ENCODE results near the gene ADISSP. TPM values are rescaled to one million over a fixed set of nuclear protein-coding genes. Genes with fewer than 3 reads are reported as not detected.
A peak's percentile ranks its signal among the peaks of the same experiment; 100 is the strongest.

Gene ADISSP
- total RNA-seq, 1 donor from 2014 or later: 93.0 TPM

DNA sequence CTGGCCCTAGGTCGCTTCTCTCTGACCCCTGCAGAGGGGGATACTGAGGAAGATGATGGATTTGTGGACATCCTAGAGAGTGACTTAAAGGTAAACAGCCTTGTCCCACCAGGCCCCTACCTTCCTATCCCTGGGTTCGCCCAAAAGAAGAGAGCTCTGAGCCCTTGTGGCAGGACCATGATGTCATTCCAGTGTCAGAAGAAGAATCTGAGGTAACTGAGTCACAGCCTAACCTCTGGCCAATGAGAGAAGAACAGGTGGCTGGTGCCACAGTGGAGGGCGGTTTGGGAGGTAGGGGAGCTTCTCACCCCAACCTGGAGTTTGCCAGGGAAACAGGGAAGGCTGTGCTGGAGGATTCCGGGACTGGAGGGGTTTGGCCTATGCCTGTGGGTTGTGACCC is 33.7 kb upstream of the ADISSP start:
- no peak overlapping the region for H3K4me3 Mint-ChIP-seq
- peaks cover 57% of the 10 kb centered on the region for H3K4me1 Mint-ChIP-seq
- no peak for DNase-seq (ENCODE audit: low read depth, low spot score)
- H3K9me3 Mint-ChIP-seq: no peaks in the 10 kb centered on the region
- H3K27me3 Mint-ChIP-seq (ENCODE audit: low read depth): no peaks in the 10 kb centered on the region
- no peak for TF ChIP-seq CTCF (conservative IDR thresholded peaks at IDR 0.05)
- no peak overlapping the region for H3K27ac Mint-ChIP-seq (ENCODE audit: unreplicated experiment)
- H3K36me3 Mint-ChIP-seq (ENCODE audit: low read depth): peaks cover 16% of the 10 kb centered on the region

DNA sequence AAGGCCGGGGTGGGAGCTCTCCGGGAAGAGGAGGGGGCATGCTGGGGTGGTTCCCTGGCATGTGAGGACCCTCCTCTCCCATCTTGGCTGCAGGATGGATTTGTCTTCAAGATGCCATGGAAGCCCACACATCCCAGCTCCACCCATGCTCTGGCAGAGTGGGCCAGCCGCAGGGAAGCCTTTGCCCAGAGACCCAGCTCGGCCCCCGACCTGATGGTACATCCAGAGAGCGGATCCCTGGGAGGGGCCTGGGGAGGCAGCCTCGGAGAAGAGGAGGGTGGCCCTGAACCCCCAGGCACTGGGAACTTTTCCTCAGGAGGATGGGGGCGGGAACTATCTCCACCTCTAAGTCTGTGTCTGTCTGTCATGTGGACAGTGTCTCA is 33.3 kb upstream of the ADISSP start:
- TF ChIP-seq CTCF (conservative IDR thresholded peaks at IDR 0.05): no peak
- H3K36me3 Mint-ChIP-seq (ENCODE audit: low read depth): peaks cover 16% of the 10 kb centered on the region
- no peaks in the 10 kb centered on the region for H3K27me3 Mint-ChIP-seq (ENCODE audit: low read depth)
- no peak overlapping the region for H3K27ac Mint-ChIP-seq (ENCODE audit: unreplicated experiment)
- H3K4me1 Mint-ChIP-seq: peaks cover 54% of the 10 kb centered on the region
- H3K4me3 Mint-ChIP-seq: no peak overlapping the region
- no peaks in the 10 kb centered on the region for H3K9me3 Mint-ChIP-seq
- DNase-seq (ENCODE audit: low read depth, low spot score): no peak

DNA sequence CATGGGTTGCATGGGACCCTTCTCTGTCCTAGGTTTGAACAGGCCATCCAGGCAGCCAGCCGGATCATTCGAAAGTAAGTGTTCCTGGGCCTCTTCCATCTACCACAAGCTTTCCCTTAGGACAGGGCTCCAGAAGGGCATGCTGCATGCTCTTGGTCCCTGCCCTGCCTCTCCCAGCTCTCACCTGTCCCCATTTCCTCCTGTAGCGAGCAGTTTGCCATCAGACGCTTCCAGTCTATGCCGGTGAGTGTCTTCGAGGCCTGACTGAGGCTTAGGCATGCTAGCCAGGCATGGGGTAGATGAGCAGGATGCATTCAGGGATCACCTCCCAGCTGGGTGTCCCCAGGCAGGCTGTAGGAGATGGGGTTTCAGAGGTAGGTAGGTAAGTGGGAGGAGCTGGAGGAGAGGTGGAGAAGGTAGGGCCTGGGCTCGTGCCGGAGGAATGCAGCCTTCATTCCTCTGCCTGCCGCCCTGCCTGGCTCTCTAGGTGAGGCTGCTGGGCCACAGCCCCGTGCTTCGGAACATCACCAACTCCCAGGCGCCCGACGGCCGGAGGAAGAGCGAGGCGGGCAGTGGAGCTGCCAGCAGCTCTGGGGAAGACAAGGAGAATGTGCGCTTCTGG is 32.8 kb upstream of the ADISSP start:
- Mint-ChIP-seq H3K36me3 (ENCODE audit: low read depth) (peaks cover 16% of the 10 kb centered on the region), H3K27ac (ENCODE audit: unreplicated experiment) (peak overlapping the region; percentile 64), H3K4me1 (peaks cover 54% of the 10 kb centered on the region), H3K9me3 (no peaks in the 10 kb centered on the region), H3K4me3 (peak overlapping the region; percentile 79), H3K27me3 (ENCODE audit: low read depth) (no peaks in the 10 kb centered on the region)
- TF ChIP-seq CTCF (conservative IDR thresholded peaks at IDR 0.05): no peak
- DNase-seq (ENCODE audit: low read depth, low spot score): no peak

GRCh38 chr20:3798908-3799248 is 31.3 kb upstream of the ADISSP start:
- Mint-ChIP-seq H3K9me3 (no peaks in the 10 kb centered on the region), H3K36me3 (ENCODE audit: low read depth) (peaks cover 11% of the 10 kb centered on the region), H3K4me1 (peaks cover 54% of the 10 kb centered on the region), H3K27me3 (ENCODE audit: low read depth) (no peaks in the 10 kb centered on the region), H3K4me3 (peak overlapping the region; percentile 79), H3K27ac (ENCODE audit: unreplicated experiment) (peak overlapping the region; percentile 83)
- DNase-seq (ENCODE audit: low read depth, low spot score): no peak
- TF ChIP-seq CTCF (conservative IDR thresholded peaks at IDR 0.05): no peak

DNA sequence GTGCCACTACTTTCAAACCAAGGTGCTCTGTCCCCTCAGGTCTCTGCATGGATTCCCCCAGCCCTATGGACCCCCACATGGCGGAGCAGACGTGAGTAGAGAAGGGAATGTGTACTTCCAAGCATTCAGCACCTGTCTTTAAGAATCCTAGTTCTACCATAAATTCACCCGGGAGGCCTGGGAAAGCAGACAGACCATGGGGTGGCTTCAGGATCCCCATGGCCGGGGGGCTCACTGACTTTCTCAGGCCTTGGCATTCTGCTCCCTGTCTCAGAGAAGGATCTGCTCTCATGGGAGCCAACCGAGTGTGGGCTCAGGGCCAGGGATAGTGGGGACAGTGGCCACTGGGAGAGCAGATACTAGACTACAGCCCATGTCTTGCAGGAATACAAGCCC is 30.8 kb upstream of the ADISSP start:
- no peaks in the 10 kb centered on the region for H3K27me3 Mint-ChIP-seq (ENCODE audit: low read depth)
- peaks cover 54% of the 10 kb centered on the region for H3K4me1 Mint-ChIP-seq
- no peak overlapping the region for H3K27ac Mint-ChIP-seq (ENCODE audit: unreplicated experiment)

More for the DNA sequence above, 30.8 kb upstream of the ADISSP start:
- no peak for DNase-seq (ENCODE audit: low read depth, low spot score)
- no peak for TF ChIP-seq CTCF (conservative IDR thresholded peaks at IDR 0.05)
- Mint-ChIP-seq H3K9me3 (no peaks in the 10 kb centered on the region), H3K4me3 (peak overlapping the region; percentile 89), H3K36me3 (ENCODE audit: low read depth) (peaks cover 7% of the 10 kb centered on the region)
